GM10266 (cell line): Measurements from ENCODE around the gene PRKAB1.
A peak's percentile ranks its signal among the peaks of the same experiment; 100 is the strongest.

Experiments used
- DNase-seq: peaks from one replicate; pipeline ENCODE4 v3.0.0; 2012; ENCODE audit errors: extremely low spot score
- TF ChIP-seq, protein P1 (sequence below): IDR thresholded peaks from 2 replicates; pipeline ENCODE4 v1.5.1; 2012; ENCODE audit warnings: mild to moderate bottlenecking, low read depth; ENCODE audit not compliant: control insufficient read depth, insufficient read depth; ENCODE audit errors: missing control alignments

The PRKAB1 gene

DNA sequence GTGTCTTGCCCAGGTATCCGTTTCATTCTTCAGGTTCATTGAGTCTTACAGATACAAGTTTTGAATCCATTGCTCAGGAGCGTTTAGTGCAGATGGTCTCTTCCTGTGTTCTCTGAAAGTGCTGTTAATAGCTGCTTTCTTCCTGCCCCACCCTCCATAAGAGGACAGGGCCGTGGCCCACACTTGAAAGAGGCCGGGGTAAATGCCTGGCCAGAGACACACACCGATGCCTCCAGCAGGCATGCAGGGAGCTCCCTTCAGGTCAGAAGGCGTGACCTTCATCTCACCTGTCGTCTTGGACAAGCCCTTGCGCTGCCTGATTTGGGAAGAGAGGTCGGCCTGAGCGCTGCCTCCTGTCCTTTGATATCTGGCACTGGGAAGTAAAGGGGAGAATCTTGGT is 11.6 kb downstream of the PRKAB1 start:
- no peak for DNase-seq
- TF ChIP-seq, protein P1, sequence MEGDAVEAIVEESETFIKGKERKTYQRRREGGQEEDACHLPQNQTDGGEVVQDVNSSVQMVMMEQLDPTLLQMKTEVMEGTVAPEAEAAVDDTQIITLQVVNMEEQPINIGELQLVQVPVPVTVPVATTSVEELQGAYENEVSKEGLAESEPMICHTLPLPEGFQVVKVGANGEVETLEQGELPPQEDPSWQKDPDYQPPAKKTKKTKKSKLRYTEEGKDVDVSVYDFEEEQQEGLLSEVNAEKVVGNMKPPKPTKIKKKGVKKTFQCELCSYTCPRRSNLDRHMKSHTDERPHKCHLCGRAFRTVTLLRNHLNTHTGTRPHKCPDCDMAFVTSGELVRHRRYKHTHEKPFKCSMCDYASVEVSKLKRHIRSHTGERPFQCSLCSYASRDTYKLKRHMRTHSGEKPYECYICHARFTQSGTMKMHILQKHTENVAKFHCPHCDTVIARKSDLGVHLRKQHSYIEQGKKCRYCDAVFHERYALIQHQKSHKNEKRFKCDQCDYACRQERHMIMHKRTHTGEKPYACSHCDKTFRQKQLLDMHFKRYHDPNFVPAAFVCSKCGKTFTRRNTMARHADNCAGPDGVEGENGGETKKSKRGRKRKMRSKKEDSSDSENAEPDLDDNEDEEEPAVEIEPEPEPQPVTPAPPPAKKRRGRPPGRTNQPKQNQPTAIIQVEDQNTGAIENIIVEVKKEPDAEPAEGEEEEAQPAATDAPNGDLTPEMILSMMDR: no peak

- no peak for DNase-seq
- TF ChIP-seq, protein P1: no peak
These were observed 13.2 kb downstream of the PRKAB1 start for GRCh38 chr12:119681111-119681510.

DNA sequence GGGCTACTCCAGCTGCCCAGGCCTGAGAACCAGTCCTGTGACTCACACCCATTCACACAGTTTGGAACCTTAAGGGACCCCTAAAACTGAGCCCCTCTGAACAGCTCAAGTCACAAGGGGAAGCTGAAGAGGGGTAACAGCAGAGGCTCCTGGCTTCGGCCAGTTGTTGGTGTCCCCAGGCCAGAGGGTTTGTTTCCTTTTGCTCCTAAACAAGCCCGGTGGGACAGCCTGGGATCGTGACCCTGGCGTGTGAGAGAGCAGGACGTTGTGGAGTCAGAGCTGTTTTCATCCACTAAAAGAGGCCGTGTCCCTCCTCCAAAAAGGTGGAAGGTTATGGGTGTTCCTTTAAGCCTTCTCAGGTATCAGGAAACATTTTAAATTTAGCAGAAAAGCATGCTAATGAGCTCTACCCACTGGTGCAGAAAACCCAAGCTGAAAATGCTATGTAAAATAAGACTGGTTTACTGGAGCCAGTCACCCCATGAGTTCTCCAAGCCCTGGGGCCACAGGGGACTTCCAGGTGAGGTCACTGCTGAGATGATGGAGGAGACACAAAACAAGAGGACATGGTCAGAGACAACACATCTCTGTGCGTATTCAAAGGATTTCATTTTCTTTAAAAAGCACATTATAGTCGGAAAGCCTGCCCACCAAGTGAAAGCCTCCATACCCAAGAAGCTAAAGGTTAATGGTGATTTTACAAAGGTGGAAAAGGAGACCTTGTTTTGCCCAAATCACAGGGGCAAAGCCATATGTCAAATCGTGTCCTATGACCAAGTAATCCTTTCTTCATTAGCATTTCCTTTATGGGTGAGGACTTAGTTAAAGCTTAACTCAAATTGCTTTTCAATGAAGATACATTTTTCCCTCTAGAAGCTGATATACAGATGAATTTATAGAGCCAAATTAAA is 14.1 kb downstream of the PRKAB1 start:
- TF ChIP-seq, protein P1: no peak
- peak; percentile 49 for DNase-seq

GRCh38 chr12:119682639-119683252 is 14.8 kb downstream of the PRKAB1 start:
- TF ChIP-seq, protein P1: no peak
- DNase-seq: no peak

DNA sequence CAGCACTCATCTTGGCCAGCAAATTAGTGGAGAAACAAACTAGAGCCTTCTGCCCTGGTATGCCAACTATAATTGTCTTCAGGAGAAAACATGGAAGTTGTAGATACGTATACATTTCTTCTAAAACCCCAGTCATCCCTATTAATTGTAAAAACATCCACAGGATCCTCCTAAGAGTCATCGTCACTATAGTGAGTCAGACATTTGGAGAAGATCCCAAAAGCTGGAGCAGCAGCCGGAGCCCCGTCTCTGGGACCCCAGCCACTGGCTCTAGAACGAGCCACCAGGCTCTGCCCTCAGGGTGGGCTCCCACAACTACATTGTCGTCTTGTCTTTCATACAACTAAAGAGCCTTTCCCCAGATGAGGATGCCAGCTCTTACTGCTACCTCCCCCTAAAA is 15.5 kb downstream of the PRKAB1 start:
- no peak for DNase-seq

DNA sequence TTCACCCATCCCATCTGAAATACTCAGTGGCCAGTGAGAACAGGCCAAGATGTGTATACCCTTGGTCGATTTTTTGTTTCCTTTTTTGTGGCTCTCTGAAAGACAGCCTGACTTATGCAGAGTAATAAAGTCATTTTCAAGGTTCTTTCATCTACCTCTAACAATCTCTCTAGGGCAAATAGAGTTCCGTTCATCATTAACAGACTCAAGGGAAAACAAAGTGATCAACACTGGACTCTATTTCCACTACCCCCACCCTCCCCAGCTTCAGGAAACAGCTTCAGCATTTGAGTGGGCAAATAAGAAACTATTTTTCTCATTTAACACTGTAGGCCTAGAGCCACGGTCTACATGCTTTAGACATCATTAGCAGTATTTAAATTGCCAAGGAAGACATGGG is 15.9 kb downstream of the PRKAB1 start:
- TF ChIP-seq, protein P1: no peak
- no peak for DNase-seq

More for the DNA sequence above, 15.5 kb downstream of the PRKAB1 start:
- TF ChIP-seq, protein P1: no peak
